ENCODE results near the gene IL19.
"Not testable (repeated sequence)": the region's sequence is repeated elsewhere in the genome, so short reads cannot be mapped to it uniquely, and the experiment has no call there.

The IL19 gene

GRCh38 chr1:206768472-206769303 lies 1.9 kb upstream of the IL19 start:
- TF ChIP-seq TAF1 (IDR thresholded peaks at IDR 0.05; ENCODE audit: low read depth, low read length): no peak
- no peak for TF ChIP-seq PAX5 (IDR thresholded peaks at IDR 0.05; ENCODE audit: insufficient read depth, low read length, severe bottlenecking)
- TF ChIP-seq POLR2A (IDR thresholded peaks at IDR 0.05; ENCODE audit: low read depth, low read length): no peak
- no peak for TF ChIP-seq SPI1 (IDR thresholded peaks at IDR 0.05; ENCODE audit: low read depth, low read length)
- no peak for TF ChIP-seq POU2F2 (IDR thresholded peaks at IDR 0.05; ENCODE audit: low read depth, low read length)
- TF ChIP-seq POLR2AphosphoS5 (IDR thresholded peaks at IDR 0.05; ENCODE audit: low read depth, low read length): no peak
- no peak for FAIRE-seq
- no peak for DNase-seq (ENCODE audit: insufficient read length, low spot score)

- peak; percentile 57 for DNase-seq (ENCODE audit: insufficient read length, low spot score)
- TF ChIP-seq PAX5 (IDR thresholded peaks at IDR 0.05; ENCODE audit: insufficient read depth, low read length, severe bottlenecking) (peak; percentile 60), POLR2AphosphoS5 (IDR thresholded peaks at IDR 0.05; ENCODE audit: low read depth, low read length) (no peak), SPI1 (IDR thresholded peaks at IDR 0.05; ENCODE audit: low read depth, low read length) (no peak), POLR2A (IDR thresholded peaks at IDR 0.05; ENCODE audit: low read depth, low read length) (no peak), TAF1 (IDR thresholded peaks at IDR 0.05; ENCODE audit: low read depth, low read length) (no peak), POU2F2 (IDR thresholded peaks at IDR 0.05; ENCODE audit: low read depth, low read length) (peak; percentile 70; the same call in 1 of the 2 replicates)
- peak; percentile 98 for FAIRE-seq
Measured at GRCh38 chr1:206769304-206769731, 1.3 kb upstream of the IL19 start.

- FAIRE-seq (no peak), DNase-seq (ENCODE audit: insufficient read length, low spot score) (no peak)
- no peak for TF ChIP-seq TAF1 (IDR thresholded peaks at IDR 0.05; ENCODE audit: low read depth, low read length)
- no peak for TF ChIP-seq SPI1 (IDR thresholded peaks at IDR 0.05; ENCODE audit: low read depth, low read length)
- TF ChIP-seq POU2F2 (IDR thresholded peaks at IDR 0.05; ENCODE audit: low read depth, low read length): no peak
- TF ChIP-seq POLR2AphosphoS5 (IDR thresholded peaks at IDR 0.05; ENCODE audit: low read depth, low read length): no peak
- TF ChIP-seq PAX5 (IDR thresholded peaks at IDR 0.05; ENCODE audit: insufficient read depth, low read length, severe bottlenecking): no peak
- no peak for TF ChIP-seq POLR2A (IDR thresholded peaks at IDR 0.05; ENCODE audit: low read depth, low read length)
Measured at GRCh38 chr1:206771338-206771692, 742 bp downstream of the IL19 start.

GRCh38 chr1:206772243-206772937 lies 1.8 kb downstream of the IL19 start, which contains the start of gene IL10:
Gene IL10, minus strand, starts transcription at chr1:206772494. Its CDS starts 59 bp downstream, at chr1:206772435.
- TF ChIP-seq POLR2A (IDR thresholded peaks at IDR 0.05; ENCODE audit: low read depth, low read length): no peak
- 0 out of 2 replicates have a peak, but pooled peaks have one; percentile 25 for TF ChIP-seq POLR2AphosphoS5 (IDR thresholded peaks at IDR 0.05; ENCODE audit: low read depth, low read length)
- FAIRE-seq: peak; percentile 73
- no peak for DNase-seq (ENCODE audit: insufficient read length, low spot score)

- FAIRE-seq (no peak), DNase-seq (ENCODE audit: insufficient read length, low spot score) (no peak)
- peak; percentile 95 for TF ChIP-seq SPI1 (IDR thresholded peaks at IDR 0.05; ENCODE audit: low read depth, low read length)
- no peak for TF ChIP-seq PAX5 (IDR thresholded peaks at IDR 0.05; ENCODE audit: insufficient read depth, low read length, severe bottlenecking)
- TF ChIP-seq TAF1 (IDR thresholded peaks at IDR 0.05; ENCODE audit: low read depth, low read length): no peak
Measured at GRCh38 chr1:206774093-206774492, 3.5 kb downstream of the IL19 start.

GRCh38 chr1:206776229-206776628 lies 5.7 kb downstream of the IL19 start:
- TF ChIP-seq PAX5 (IDR thresholded peaks at IDR 0.05; ENCODE audit: insufficient read depth, low read length, severe bottlenecking): no peak
- TF ChIP-seq POU2F2 (IDR thresholded peaks at IDR 0.05; ENCODE audit: low read depth, low read length): peak; percentile 89; the same call in 1 of the 2 replicates
- FAIRE-seq (peak; percentile 67), DNase-seq (ENCODE audit: insufficient read length, low spot score) (no peak)

GRCh38 chr1:206778031-206778430 lies 7.5 kb downstream of the IL19 start:
- DNase-seq (ENCODE audit: insufficient read length, low spot score): no peak
- TF ChIP-seq PAX5 (IDR thresholded peaks at IDR 0.05; ENCODE audit: insufficient read depth, low read length, severe bottlenecking) (no peak), POLR2A (IDR thresholded peaks at IDR 0.05; ENCODE audit: low read depth, low read length) (no peak), TAF1 (IDR thresholded peaks at IDR 0.05; ENCODE audit: low read depth, low read length) (no peak), SPI1 (IDR thresholded peaks at IDR 0.05; ENCODE audit: low read depth, low read length) (no peak), POLR2AphosphoS5 (IDR thresholded peaks at IDR 0.05; ENCODE audit: low read depth, low read length) (no peak), POU2F2 (IDR thresholded peaks at IDR 0.05; ENCODE audit: low read depth, low read length) (no peak)
- FAIRE-seq: no peak

GRCh38 chr1:206778911-206779310 lies 8.3 kb downstream of the IL19 start:
- FAIRE-seq; DNase-seq (ENCODE audit: insufficient read length, low spot score): not testable (repeated sequence)

- TF ChIP-seq POU2F2 (IDR thresholded peaks at IDR 0.05; ENCODE audit: low read depth, low read length) (no peak), TAF1 (IDR thresholded peaks at IDR 0.05; ENCODE audit: low read depth, low read length) (no peak), POLR2AphosphoS5 (IDR thresholded peaks at IDR 0.05; ENCODE audit: low read depth, low read length) (no peak), PAX5 (IDR thresholded peaks at IDR 0.05; ENCODE audit: insufficient read depth, low read length, severe bottlenecking) (no peak), POLR2A (IDR thresholded peaks at IDR 0.05; ENCODE audit: low read depth, low read length) (no peak), SPI1 (IDR thresholded peaks at IDR 0.05; ENCODE audit: low read depth, low read length) (no peak)
- FAIRE-seq (no peak), DNase-seq (ENCODE audit: insufficient read length, low spot score) (no peak)
Measured at GRCh38 chr1:206779638-206780037, 9.1 kb downstream of the IL19 start.

- FAIRE-seq: peak; percentile 67
Measured at GRCh38 chr1:206782448-206782847, 11.9 kb downstream of the IL19 start.

More at GRCh38 chr1:206782448-206782847, 11.9 kb downstream of the IL19 start:
- no peak for DNase-seq (ENCODE audit: insufficient read length, low spot score)
- TF ChIP-seq POU2F2 (IDR thresholded peaks at IDR 0.05; ENCODE audit: low read depth, low read length) (peak; percentile 55; the same call in 1 of the 2 replicates), POLR2A (IDR thresholded peaks at IDR 0.05; ENCODE audit: low read depth, low read length) (no peak)
